Ascending aorta (tissue), 2 donors: ENCODE measurements around the gene ANKS4B. TPM values are rescaled to one million over a fixed set of nuclear protein-coding genes. Genes with fewer than 3 reads are reported as not detected.

Experiments used
- DNase-seq, 2 donors: peaks; one replicate each; pipeline ENCODE4 v3.0.0-alpha.2; 2019; ENCODE audit warnings: low spot score in 2 of 2
- H3K27ac ChIP-seq, 2 donors: fragments of 200-600 bp; sonication (generic); one replicate each; pipeline ENCODE4 v1.5.1; 2016 to 2017; ENCODE audit warnings: mild to moderate bottlenecking in 1 of 2
- H3K27me3 ChIP-seq: fragments of 200-600 bp; sonication (generic); one replicate; pipeline ENCODE4 v1.5.1; 2017
- H3K36me3 ChIP-seq, 2 donors: fragments of 200-600 bp; sonication (generic); one replicate each; pipeline ENCODE4 v1.5.1; 2016
- H3K4me1 ChIP-seq, 2 donors: fragments of 200-600 bp; sonication (generic); one replicate each; pipeline ENCODE4 v1.5.1; 2016 to 2017; ENCODE audit warnings: mild to moderate bottlenecking in 1 of 2
- H3K4me3 ChIP-seq, 2 donors: fragments of 200-600 bp; sonication (generic); one replicate each; pipeline ENCODE4 v1.5.1; 2016 to 2017; ENCODE audit warnings: mild to moderate bottlenecking in 1 of 2
- H3K9me3 ChIP-seq, 2 donors: fragments of 200-600 bp; sonication (generic); one replicate each; pipeline ENCODE4 v1.5.1; 2016
- intact Hi-C: fragments of 100-400 bp; cut with DNase I; formaldehyde crosslinking; loops from one replicate; pipeline ENCODE4 v1.15.1; 2023
- total RNA-seq: library from RNA; depleted of rRNA; stranded (reverse); fragments of >200 nt; gene quantifications from one replicate; pipeline ENCODE4 v1.1.0, GENCODE V29; 2016
- TF ChIP-seq, protein P1 (sequence below), 3 experiments: fragments of 200-600 bp in 2 of 3; fragments of 450-650 bp in 1 of 3; sonication (generic) in 2 of 3; IDR thresholded peaks; one replicate each; pipeline ENCODE4 v1.5.1; 2016 to 2019; ENCODE audit warnings: antibody characterized with exemption in 3 of 3, mild to moderate bottlenecking in 1 of 3, moderate library complexity in 1 of 3

Gene ANKS4B
- total RNA-seq, 1 donor from 2014 or later, result not detected

GRCh38 chr16:21256636-21257035 is 23.1 kb downstream of the ANKS4B start:
- H3K9me3 ChIP-seq, result no peaks in the 10 kb centered on the region
- intact Hi-C loops, result no loop called here
- no peak overlapping the region for H3K4me3 ChIP-seq
- H3K4me1 ChIP-seq, result no peaks in the 10 kb centered on the region
- TF ChIP-seq, protein P1, sequence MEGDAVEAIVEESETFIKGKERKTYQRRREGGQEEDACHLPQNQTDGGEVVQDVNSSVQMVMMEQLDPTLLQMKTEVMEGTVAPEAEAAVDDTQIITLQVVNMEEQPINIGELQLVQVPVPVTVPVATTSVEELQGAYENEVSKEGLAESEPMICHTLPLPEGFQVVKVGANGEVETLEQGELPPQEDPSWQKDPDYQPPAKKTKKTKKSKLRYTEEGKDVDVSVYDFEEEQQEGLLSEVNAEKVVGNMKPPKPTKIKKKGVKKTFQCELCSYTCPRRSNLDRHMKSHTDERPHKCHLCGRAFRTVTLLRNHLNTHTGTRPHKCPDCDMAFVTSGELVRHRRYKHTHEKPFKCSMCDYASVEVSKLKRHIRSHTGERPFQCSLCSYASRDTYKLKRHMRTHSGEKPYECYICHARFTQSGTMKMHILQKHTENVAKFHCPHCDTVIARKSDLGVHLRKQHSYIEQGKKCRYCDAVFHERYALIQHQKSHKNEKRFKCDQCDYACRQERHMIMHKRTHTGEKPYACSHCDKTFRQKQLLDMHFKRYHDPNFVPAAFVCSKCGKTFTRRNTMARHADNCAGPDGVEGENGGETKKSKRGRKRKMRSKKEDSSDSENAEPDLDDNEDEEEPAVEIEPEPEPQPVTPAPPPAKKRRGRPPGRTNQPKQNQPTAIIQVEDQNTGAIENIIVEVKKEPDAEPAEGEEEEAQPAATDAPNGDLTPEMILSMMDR (IDR thresholded peaks at IDR 0.05), result no peak
- H3K27ac ChIP-seq, result no peak overlapping the region
- no peaks in the 10 kb centered on the region for H3K36me3 ChIP-seq
- no peak for DNase-seq
- H3K27me3 ChIP-seq, result no peaks in the 10 kb centered on the region

DNA sequence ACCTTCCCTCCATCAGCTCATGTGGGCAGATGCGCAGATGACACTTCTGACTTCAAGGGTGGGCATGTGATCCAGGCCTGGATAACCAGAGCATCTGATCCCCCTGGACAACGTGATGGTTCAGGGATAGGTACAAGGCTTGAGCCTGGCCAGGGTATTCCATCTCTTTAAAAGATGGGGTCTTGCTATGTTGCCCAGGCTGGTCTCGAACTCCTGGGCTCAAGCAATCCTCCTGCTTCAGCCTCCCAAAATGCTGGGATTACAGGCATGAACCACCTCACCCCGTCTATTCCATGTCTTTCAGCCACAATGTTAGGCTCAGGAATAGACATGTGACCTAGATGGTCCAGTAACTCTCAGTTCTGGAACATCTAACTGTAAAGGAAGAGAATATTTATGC is 23.8 kb downstream of the ANKS4B start:
- no peaks in the 10 kb centered on the region for H3K9me3 ChIP-seq
- TF ChIP-seq, protein P1 (IDR thresholded peaks at IDR 0.05), result no peak
- no peaks in the 10 kb centered on the region for H3K4me1 ChIP-seq
- no peak for DNase-seq
- H3K4me3 ChIP-seq, result no peak overlapping the region
- intact Hi-C loops, result no loop called here
- no peaks in the 10 kb centered on the region for H3K27me3 ChIP-seq
- no peaks in the 10 kb centered on the region for H3K36me3 ChIP-seq
- H3K27ac ChIP-seq, result no peak overlapping the region

GRCh38 chr16:21260870-21261791 is 27.6 kb downstream of the ANKS4B start:
- no peak overlapping the region for H3K27ac ChIP-seq
- H3K36me3 ChIP-seq, result no peaks in the 10 kb centered on the region
- no peak overlapping the region for H3K4me3 ChIP-seq
- no peaks in the 10 kb centered on the region for H3K4me1 ChIP-seq
- no peaks in the 10 kb centered on the region for H3K9me3 ChIP-seq
- no peaks in the 10 kb centered on the region for H3K27me3 ChIP-seq
- TF ChIP-seq, protein P1 (IDR thresholded peaks at IDR 0.05), result no peak
- intact Hi-C loops, result no loop called here
- DNase-seq, result peak in 1 of 2 donors; percentile 65

GRCh38 chr16:21262779-21263639 is 29.5 kb downstream of the ANKS4B start:
- no peaks in the 10 kb centered on the region for H3K27me3 ChIP-seq
- DNase-seq, result peak in 1 of 2 donors; percentile 35
- no peaks in the 10 kb centered on the region for H3K4me1 ChIP-seq
- TF ChIP-seq, protein P1 (IDR thresholded peaks at IDR 0.05), result no peak
- no peaks in the 10 kb centered on the region for H3K9me3 ChIP-seq
- intact Hi-C loops, result no loop called here
- H3K27ac ChIP-seq, result no peak overlapping the region
- H3K36me3 ChIP-seq, result no peaks in the 10 kb centered on the region
- H3K4me3 ChIP-seq, result no peak overlapping the region

DNA sequence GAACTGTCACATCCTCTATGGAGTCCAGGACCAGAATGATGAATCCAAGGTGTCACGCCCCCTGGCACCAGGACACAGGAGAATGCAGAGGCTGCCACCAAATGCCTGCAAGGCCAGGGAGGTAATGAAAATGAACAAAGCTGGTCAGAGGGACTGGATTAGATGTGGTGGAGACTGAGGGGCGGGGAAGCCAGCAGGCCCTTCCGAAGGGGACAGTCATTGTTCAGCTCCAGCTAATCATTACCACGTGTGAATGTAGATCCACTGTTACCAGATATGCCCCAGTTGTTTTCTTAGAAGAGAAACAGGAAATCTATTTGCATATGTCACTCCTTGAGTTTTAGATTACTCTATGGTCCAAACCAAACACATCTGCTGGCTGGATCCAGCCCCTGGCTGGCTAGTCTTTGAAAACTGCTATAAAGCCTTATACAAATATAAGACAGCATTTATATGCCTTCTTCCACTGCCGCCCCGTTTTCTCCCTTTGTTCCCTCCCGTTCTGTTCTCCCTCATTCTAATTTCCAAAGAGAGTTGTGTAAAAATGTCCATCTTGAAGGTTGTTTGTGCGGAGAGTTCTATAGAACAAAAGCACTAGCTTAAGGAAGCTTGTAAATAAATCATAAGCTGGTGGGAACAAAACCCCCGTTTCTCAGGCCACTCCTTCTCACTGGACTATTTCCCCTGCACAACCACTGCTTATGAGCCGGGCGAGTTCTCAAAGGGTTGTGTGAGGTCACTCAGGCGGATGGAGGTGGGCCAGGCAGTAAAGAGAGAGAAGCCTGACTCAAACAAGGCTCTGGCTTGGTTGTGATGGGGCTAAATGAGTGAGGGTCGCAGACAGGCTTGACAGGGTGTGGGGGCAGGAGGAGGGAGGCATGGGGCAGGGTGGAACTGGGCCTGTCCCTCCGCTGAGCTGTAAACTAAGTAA is 30.4 kb downstream of the ANKS4B start:
- Histone ChIP-seq H3K36me3 (no peaks in the 10 kb centered on the region), H3K27ac (peak overlapping the region in 1 of 2 donors; percentile 23), H3K9me3 (no peaks in the 10 kb centered on the region), H3K4me1 (no peaks in the 10 kb centered on the region), H3K27me3 (no peaks in the 10 kb centered on the region), H3K4me3 (no peak overlapping the region)
- peak in 1 of 2 donors; percentile 60 for DNase-seq
- intact Hi-C loops, result no loop called here
- TF ChIP-seq, protein P1 (IDR thresholded peaks at IDR 0.05), result no peak
